HG03442 (cell line): ENCODE data around the gene NR2C2AP.

Source experiments
- ATAC-seq: cut with Tn5 transposase; IDR thresholded peaks from one replicate; pipeline ENCODE4 v1.9.1; 2021; ENCODE audit warnings: mild to moderate bottlenecking, moderate library complexity; ENCODE audit not compliant: unreplicated experiment

NR2C2AP gene

DNA sequence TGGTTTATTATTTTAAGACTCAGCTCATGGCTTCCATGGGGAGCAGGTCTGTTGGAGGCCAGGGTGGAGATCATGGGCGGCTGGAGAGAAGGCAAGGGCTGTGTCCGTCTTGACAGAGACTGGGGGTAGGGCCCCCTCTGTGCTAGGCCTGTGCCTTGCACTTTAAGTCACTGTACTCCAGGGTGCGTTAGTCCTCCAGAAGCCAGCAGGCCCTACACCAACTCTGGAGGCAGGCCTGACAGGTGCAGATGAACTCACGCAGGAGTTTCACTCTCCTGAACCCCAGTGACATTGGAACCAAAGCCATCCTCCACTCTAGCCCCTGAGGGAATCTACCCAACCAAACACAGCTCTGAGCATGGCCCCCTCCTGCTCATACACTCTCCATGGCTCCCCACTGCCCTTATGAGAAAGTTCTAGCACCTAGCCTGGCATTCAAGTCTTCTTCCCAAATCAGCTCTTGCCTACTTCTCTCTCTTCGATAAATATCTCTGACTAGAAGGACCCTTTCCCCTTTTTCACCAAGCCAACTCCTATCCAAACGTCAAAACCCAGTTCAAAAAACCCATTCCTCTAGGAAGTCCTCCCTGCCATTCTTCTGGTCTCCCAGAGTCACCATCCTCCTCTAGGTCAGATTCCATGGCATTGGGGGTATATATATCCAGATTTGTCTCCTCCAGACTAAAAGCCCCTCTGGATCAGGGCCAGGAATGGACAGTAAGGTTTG, 48.3 kb downstream of the NR2C2AP start:
- no peak for ATAC-seq

- no peak for ATAC-seq
Measured at GRCh38 chr19:19152668-19153384, 50.4 kb downstream of the NR2C2AP start.

DNA sequence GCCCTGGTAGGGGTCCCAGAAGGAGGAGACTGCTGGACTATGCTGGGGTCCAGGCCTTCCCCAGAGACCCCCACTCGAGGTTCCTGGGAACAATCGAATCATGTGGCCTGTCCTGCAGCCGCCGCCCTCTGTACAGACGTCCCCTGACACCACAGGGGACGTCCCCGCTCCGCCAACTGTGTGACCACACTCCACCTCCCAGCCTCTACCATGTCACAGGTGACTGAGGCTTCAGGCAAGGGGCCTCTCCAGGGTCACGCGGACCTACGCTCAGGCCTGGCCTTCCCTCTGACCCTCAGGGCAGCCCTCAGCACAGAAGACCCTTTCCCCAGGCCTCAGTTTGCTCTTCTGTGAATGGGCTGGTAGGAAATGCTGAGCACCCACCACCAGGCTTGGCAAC, 51.8 kb downstream of the NR2C2AP start:
- peak; percentile 48 for ATAC-seq
